GM12801 (cell line): ENCODE measurements around the gene GHR.

Experiments
- CTCF ChIP-seq: IDR thresholded peaks from one replicate; pipeline ENCODE4 v1.5.1; 2011; ENCODE audit warnings: control low read depth; ENCODE audit not compliant: insufficient read length; ENCODE audit errors: extremely low read depth

Gene GHR

GRCh38 chr5:42422656-42423280 is 471 bp upstream of the GHR start:
- no peak for TF ChIP-seq CTCF

GRCh38 chr5:42426016-42426415 is 2.8 kb downstream of the GHR start:
- TF ChIP-seq CTCF = no peak

- no peak for TF ChIP-seq CTCF
Measured at GRCh38 chr5:42429694-42430093, 6.5 kb downstream of the GHR start.

- TF ChIP-seq CTCF = no peak
Measured at GRCh38 chr5:42434047-42434724, 10.9 kb downstream of the GHR start.

- TF ChIP-seq CTCF = no peak
Measured at GRCh38 chr5:42436051-42436450, 12.8 kb downstream of the GHR start.

GRCh38 chr5:42454216-42454995 is 31.2 kb downstream of the GHR start:
- no peak for TF ChIP-seq CTCF

GRCh38 chr5:42461033-42461432 is 37.8 kb downstream of the GHR start:
- no peak for TF ChIP-seq CTCF
